Stimulated activated CD8-positive, alpha-beta memory T cell treated with anti-CD3 and anti-CD28 coated beads, Interleukin-12 subunit alpha, Interleukin-12 subunit beta, amount 100 ng/mL, for 24 hours (primary cell): ENCODE measurements around the gene RIOK3.
"Not testable (repeated sequence)": the region's sequence is repeated elsewhere in the genome, so short reads cannot be mapped to it uniquely, and the experiment has no call there.

Experiments used
- DNase-seq: peaks from one replicate; pipeline ENCODE4 v3.0.0-alpha.2; 2020; ENCODE audit errors: extremely low read depth

The RIOK3 gene

GRCh38 chr18:23451011-23451410 is 2.1 kb upstream of the RIOK3 start:
- DNase-seq, result no peak

GRCh38 chr18:23451491-23451890 is 1.6 kb upstream of the RIOK3 start:
- no peak for DNase-seq

GRCh38 chr18:23452347-23452727 is 750 bp upstream of the RIOK3 start:
- DNase-seq, result no peak

- DNase-seq, result no peak
These were observed 582 bp downstream of the RIOK3 start for GRCh38 chr18:23453680-23454058.

- no peak for DNase-seq
These were observed 3.7 kb downstream of the RIOK3 start for GRCh38 chr18:23456835-23457234.

GRCh38 chr18:23458830-23459529 is 5.9 kb downstream of the RIOK3 start:
- no peak for DNase-seq

- DNase-seq, result no peak
These were observed 6.4 kb downstream of the RIOK3 start for GRCh38 chr18:23459530-23459921.

GRCh38 chr18:23460285-23461273 is 7.5 kb downstream of the RIOK3 start:
- DNase-seq, result no peak

GRCh38 chr18:23462876-23463275 is 9.8 kb downstream of the RIOK3 start:
- DNase-seq, result no peak

- DNase-seq, result no peak
These were observed 15.8 kb downstream of the RIOK3 start for GRCh38 chr18:23468753-23469459.

- no peak for DNase-seq
These were observed 17.7 kb downstream of the RIOK3 start for GRCh38 chr18:23470620-23471387.

GRCh38 chr18:23471486-23471885 is 18.4 kb downstream of the RIOK3 start:
- DNase-seq, result no peak

- DNase-seq, result no peak
These were observed 26.9 kb downstream of the RIOK3 start for GRCh38 chr18:23479829-23480505.

- no peak for DNase-seq
These were observed 31.6 kb downstream of the RIOK3 start for GRCh38 chr18:23484561-23485182.

- no peak for DNase-seq
These were observed 32.3 kb downstream of the RIOK3 start for GRCh38 chr18:23485386-23485785.

GRCh38 chr18:23487738-23488570 is 34.9 kb downstream of the RIOK3 start:
- no peak for DNase-seq

GRCh38 chr18:23489586-23489985 is 36.5 kb downstream of the RIOK3 start:
- DNase-seq, result not testable (repeated sequence)

GRCh38 chr18:23493654-23494053 is 40.6 kb downstream of the RIOK3 start:
- DNase-seq, result no peak

GRCh38 chr18:23494992-23495391 is 41.9 kb downstream of the RIOK3 start:
- DNase-seq, result no peak
